ENCODE measurements around the gene DNM3. TPM values are rescaled to one million over a fixed set of nuclear protein-coding genes. Genes with fewer than 3 reads are reported as not detected.

The DNM3 gene
- total RNA-seq, 1 experiment from 2014 or later = 2.7 TPM

DNA sequence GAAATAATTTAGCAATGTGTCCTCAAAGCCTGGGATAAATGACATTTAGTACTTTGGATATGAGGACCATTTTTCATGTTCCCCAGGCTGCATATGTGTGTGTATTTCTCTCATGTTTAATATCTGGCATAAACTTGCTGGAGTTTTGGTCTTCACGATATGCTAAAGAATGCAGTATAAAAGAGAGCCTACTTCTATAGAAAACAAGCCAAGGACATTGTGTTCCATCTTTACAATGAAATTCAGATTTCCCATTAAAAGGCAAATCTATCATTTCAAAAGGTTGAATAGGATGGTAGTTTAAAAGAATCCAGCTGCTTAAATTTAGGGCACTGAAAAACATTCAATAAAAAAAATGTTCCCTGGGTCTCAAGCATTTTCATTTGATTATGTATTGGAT, 410.2 kb downstream of the DNM3 start:
- Histone ChIP-seq H4K8ac (replicated peaks; ENCODE audit: insufficient read length, low read depth, low read length) (no peak overlapping the region), H2AK5ac (ENCODE audit: insufficient read length, low read length) (no peak overlapping the region), H3K27me3 (ENCODE audit: insufficient read depth, low read length) (no peaks in the 10 kb centered on the region), H3K9ac (ENCODE audit: extremely low read depth, insufficient read length, low read length) (no peak overlapping the region), H3K27ac (ENCODE audit: insufficient read length, low read depth, low read length) (no peak overlapping the region), H2BK120ac (ENCODE audit: low read depth, low read length, poor library complexity, severe bottlenecking) (no peak overlapping the region), H3T11ph (ENCODE audit: low read length) (no peak overlapping the region), H3K23me2 (ENCODE audit: insufficient read length, low read depth, low read length, poor library complexity, severe bottlenecking) (no peaks in the 10 kb centered on the region), H3K14ac (ENCODE audit: insufficient read depth, low read length) (no peak overlapping the region), H2BK20ac (ENCODE audit: low read depth, low read length, poor library complexity, severe bottlenecking) (no peak overlapping the region), H2BK15ac (ENCODE audit: low read depth, low read length) (no peak overlapping the region), H3K4me2 (ENCODE audit: insufficient read depth, insufficient read length, low read length) (no peak overlapping the region), H4K5ac (ENCODE audit: insufficient read length, low read depth, low read length) (no peak overlapping the region), H2BK5ac (ENCODE audit: insufficient read length, low read length) (no peak overlapping the region), H2BK12ac (ENCODE audit: insufficient read length, low read depth, low read length) (no peak overlapping the region), H3K4ac (ENCODE audit: low read depth, low read length) (no peak overlapping the region), H2AFZ (ENCODE audit: low read length) (no peak overlapping the region), H3K4me1 (ENCODE audit: insufficient read depth, low read length) (no peaks in the 10 kb centered on the region), H3K79me1 (ENCODE audit: insufficient read depth, low read depth, low read length, poor library complexity, severe bottlenecking) (no peaks in the 10 kb centered on the region), H3K56ac (ENCODE audit: insufficient read length, low read depth, low read length) (no peak overlapping the region), H3K79me2 (ENCODE audit: insufficient read depth, low read length) (no peaks in the 10 kb centered on the region), H3K9me3 (ENCODE audit: control insufficient read depth, low read depth, low read length) (no peaks in the 10 kb centered on the region), H4K20me1 (ENCODE audit: control insufficient read depth, insufficient read depth, insufficient read length) (no peaks in the 10 kb centered on the region), H3K18ac (ENCODE audit: insufficient read length, low read depth, low read length) (no peak overlapping the region), H4K91ac (ENCODE audit: insufficient read length, low read depth, low read length) (no peak overlapping the region), H3K23ac (ENCODE audit: insufficient read length, low read depth, low read length) (no peak overlapping the region)
- WGBS (ENCODE audit: extremely low coverage, insufficient read length, low lambda C conversion rate) = no CpG with 5 or more reads among the region's 1 CpG
- Mint-ChIP-seq H3K27me3 (ENCODE audit: low read depth) (no peaks in the 10 kb centered on the region), H3K4me1 (peaks cover 0 to 10% of the 10 kb centered on the region in 2 experiments; a peak in 2 of 4 replicates), H3K27ac (no peak overlapping the region), H3K4me3 (no peak overlapping the region), H3K9me3 (no peaks in the 10 kb centered on the region), H3K36me3 (ENCODE audit: insufficient read depth in 1 of 3, low read depth in 3 of 3) (no peaks in the 10 kb centered on the region)
- TF ChIP-seq, protein P1, sequence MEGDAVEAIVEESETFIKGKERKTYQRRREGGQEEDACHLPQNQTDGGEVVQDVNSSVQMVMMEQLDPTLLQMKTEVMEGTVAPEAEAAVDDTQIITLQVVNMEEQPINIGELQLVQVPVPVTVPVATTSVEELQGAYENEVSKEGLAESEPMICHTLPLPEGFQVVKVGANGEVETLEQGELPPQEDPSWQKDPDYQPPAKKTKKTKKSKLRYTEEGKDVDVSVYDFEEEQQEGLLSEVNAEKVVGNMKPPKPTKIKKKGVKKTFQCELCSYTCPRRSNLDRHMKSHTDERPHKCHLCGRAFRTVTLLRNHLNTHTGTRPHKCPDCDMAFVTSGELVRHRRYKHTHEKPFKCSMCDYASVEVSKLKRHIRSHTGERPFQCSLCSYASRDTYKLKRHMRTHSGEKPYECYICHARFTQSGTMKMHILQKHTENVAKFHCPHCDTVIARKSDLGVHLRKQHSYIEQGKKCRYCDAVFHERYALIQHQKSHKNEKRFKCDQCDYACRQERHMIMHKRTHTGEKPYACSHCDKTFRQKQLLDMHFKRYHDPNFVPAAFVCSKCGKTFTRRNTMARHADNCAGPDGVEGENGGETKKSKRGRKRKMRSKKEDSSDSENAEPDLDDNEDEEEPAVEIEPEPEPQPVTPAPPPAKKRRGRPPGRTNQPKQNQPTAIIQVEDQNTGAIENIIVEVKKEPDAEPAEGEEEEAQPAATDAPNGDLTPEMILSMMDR (conservative IDR thresholded peaks at IDR 0.05) = no peak
- DNase-seq = no peak
